Neural progenitor cell (in vitro differentiated cells): ENCODE results near the gene ASPN. TPM values are rescaled to one million over a fixed set of nuclear protein-coding genes. Genes with fewer than 3 reads are reported as not detected.

ENCODE experiments used
- DNase-seq: peaks from one replicate; pipeline ENCODE4 v3.0.0-alpha.2; 2016; ENCODE audit warnings: low spot score
- H2AFZ ChIP-seq: fragments of 200-600 bp; sonication (generic); replicated peaks from 2 replicates; pipeline ENCODE4 v1.6.1; 2016; ENCODE audit warnings: antibody characterized with exemption
- H3F3A ChIP-seq: fragments of 200-600 bp; sonication (generic); 2 replicates; pipeline ENCODE4 v1.6.1; 2016; ENCODE audit warnings: antibody characterized with exemption, low read depth
- H3K27ac ChIP-seq: fragments of 200-600 bp; sonication (generic); 2 replicates; pipeline ENCODE4 v1.5.1; 2016; ENCODE audit warnings: mild to moderate bottlenecking
- H3K27me3 ChIP-seq: fragments of 200-600 bp; sonication (generic); 2 replicates; pipeline ENCODE4 v1.6.1; 2016; ENCODE audit warnings: mild to moderate bottlenecking, moderate library complexity
- H3K36me3 ChIP-seq: fragments of 200-600 bp; sonication (generic); 2 replicates; pipeline ENCODE4 v1.5.1; 2016
- H3K4me1 ChIP-seq: fragments of 200-600 bp; sonication (generic); 2 replicates; pipeline ENCODE4 v1.6.1; 2016; ENCODE audit warnings: mixed run types
- H3K4me2 ChIP-seq: fragments of 200-600 bp; sonication (generic); 2 replicates; pipeline ENCODE4 v1.6.1; 2016
- H3K4me3 ChIP-seq: fragments of 200-600 bp; sonication (generic); 2 replicates; pipeline ENCODE4 v1.5.1; 2016
- H3K79me2 ChIP-seq: fragments of 200-600 bp; sonication (generic); 2 replicates; pipeline ENCODE4 v1.6.1; 2016; ENCODE audit warnings: low read depth
- H3K9ac ChIP-seq: fragments of 200-600 bp; sonication (generic); 2 replicates; pipeline ENCODE4 v1.6.1; 2016
- H3K9me3 ChIP-seq: fragments of 200-600 bp; sonication (generic); 2 replicates; pipeline ENCODE4 v1.5.1; 2016; ENCODE audit warnings: low read depth
- H4K20me1 ChIP-seq: fragments of 200-600 bp; sonication (generic); 2 replicates; pipeline ENCODE4 v1.6.1; 2016; ENCODE audit warnings: low read depth
- H3K27ac Mint-ChIP-seq: 3 replicates; pipeline ENCODE4 v1.8.0; 2021; ENCODE audit warnings: mixed read lengths
- H3K27me3 Mint-ChIP-seq: 2 replicates; pipeline ENCODE4 v1.8.0; 2022; ENCODE audit warnings: low read depth, mild to moderate bottlenecking, inconsistent platforms, moderate library complexity, mixed read lengths; ENCODE audit not compliant: insufficient read depth
- H3K36me3 Mint-ChIP-seq: 3 replicates; pipeline ENCODE4 v1.8.0; 2021; ENCODE audit warnings: mixed read lengths
- H3K4me1 Mint-ChIP-seq: 3 replicates; pipeline ENCODE4 v1.8.0; 2021; ENCODE audit warnings: mixed read lengths
- H3K4me3 Mint-ChIP-seq: 3 replicates; pipeline ENCODE4 v1.8.0; 2021; ENCODE audit warnings: mild to moderate bottlenecking, moderate library complexity, mixed read lengths
- H3K9me3 Mint-ChIP-seq: 3 replicates; pipeline ENCODE4 v1.8.0; 2020; ENCODE audit warnings: mixed read lengths
- EZH2 ChIP-seq: fragments of 200-600 bp; sonication (generic); IDR thresholded peaks from 2 replicates; pipeline ENCODE4 v1.6.1; 2017; ENCODE audit warnings: antibody characterized with exemption, mild to moderate bottlenecking, moderate library complexity
- EZH2phosphoT487 ChIP-seq: fragments of 200-600 bp; sonication (generic); IDR thresholded peaks from 2 replicates; pipeline ENCODE4 v1.6.1; 2017; ENCODE audit warnings: antibody characterized with exemption
- total RNA-seq: library from RNA; depleted of rRNA; stranded (reverse); fragments of >200 nt; gene quantifications from 2 replicates; pipeline ENCODE4 v1.2.3, GENCODE V29; 2015; ENCODE audit warnings: low replicate concordance
- TF ChIP-seq, protein P1 (sequence below): fragments of 200-600 bp; sonication (generic); IDR thresholded peaks from 2 replicates; pipeline ENCODE4 v1.5.1; 2017; ENCODE audit warnings: antibody characterized with exemption, mild to moderate bottlenecking

The ASPN gene
- total RNA-seq, 1 donor from 2014 or later: not detected

DNA sequence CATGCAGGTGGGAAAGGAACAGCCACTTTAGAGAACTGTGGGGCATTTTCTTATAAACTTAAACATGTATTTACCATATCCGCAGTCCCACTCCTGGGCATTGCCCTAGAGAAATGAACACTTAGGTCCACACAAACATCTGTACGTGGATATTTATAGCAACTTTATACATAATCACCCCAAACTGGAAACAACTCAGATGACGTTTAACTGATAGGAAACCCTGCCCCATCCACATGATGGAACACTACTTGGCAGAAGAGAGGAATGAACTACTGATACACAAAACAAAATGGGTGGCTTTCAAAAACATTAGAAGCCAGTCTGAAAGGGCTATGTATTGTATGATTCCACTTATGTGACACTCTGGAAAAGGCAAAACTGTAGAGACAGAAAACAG, 31.0 kb upstream of the ASPN start:
- Histone ChIP-seq H3F3A (no peaks in the 10 kb centered on the region), H3K36me3 (no peaks in the 10 kb centered on the region), H3K9me3 (no peaks in the 10 kb centered on the region), H3K4me3 (no peak overlapping the region), H3K4me1 (peaks cover 10% of the 10 kb centered on the region), H2AFZ (no peak overlapping the region), H3K27me3 (no peaks in the 10 kb centered on the region), H3K4me2 (no peak overlapping the region), H3K27ac (no peak overlapping the region), H3K9ac (no peak overlapping the region), H3K79me2 (no peaks in the 10 kb centered on the region), H4K20me1 (no peaks in the 10 kb centered on the region)
- H3K9me3 Mint-ChIP-seq: no peaks in the 10 kb centered on the region
- no peaks in the 10 kb centered on the region for H3K27me3 Mint-ChIP-seq
- H3K4me3 Mint-ChIP-seq: no peak overlapping the region
- no peak overlapping the region for H3K27ac Mint-ChIP-seq
- H3K36me3 Mint-ChIP-seq: no peaks in the 10 kb centered on the region
- TF ChIP-seq EZH2 (no peak), EZH2phosphoT487 (no peak)
- TF ChIP-seq, protein P1, sequence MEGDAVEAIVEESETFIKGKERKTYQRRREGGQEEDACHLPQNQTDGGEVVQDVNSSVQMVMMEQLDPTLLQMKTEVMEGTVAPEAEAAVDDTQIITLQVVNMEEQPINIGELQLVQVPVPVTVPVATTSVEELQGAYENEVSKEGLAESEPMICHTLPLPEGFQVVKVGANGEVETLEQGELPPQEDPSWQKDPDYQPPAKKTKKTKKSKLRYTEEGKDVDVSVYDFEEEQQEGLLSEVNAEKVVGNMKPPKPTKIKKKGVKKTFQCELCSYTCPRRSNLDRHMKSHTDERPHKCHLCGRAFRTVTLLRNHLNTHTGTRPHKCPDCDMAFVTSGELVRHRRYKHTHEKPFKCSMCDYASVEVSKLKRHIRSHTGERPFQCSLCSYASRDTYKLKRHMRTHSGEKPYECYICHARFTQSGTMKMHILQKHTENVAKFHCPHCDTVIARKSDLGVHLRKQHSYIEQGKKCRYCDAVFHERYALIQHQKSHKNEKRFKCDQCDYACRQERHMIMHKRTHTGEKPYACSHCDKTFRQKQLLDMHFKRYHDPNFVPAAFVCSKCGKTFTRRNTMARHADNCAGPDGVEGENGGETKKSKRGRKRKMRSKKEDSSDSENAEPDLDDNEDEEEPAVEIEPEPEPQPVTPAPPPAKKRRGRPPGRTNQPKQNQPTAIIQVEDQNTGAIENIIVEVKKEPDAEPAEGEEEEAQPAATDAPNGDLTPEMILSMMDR: no peak
- no peak for DNase-seq
- H3K4me1 Mint-ChIP-seq: peaks cover 2% of the 10 kb centered on the region

DNA sequence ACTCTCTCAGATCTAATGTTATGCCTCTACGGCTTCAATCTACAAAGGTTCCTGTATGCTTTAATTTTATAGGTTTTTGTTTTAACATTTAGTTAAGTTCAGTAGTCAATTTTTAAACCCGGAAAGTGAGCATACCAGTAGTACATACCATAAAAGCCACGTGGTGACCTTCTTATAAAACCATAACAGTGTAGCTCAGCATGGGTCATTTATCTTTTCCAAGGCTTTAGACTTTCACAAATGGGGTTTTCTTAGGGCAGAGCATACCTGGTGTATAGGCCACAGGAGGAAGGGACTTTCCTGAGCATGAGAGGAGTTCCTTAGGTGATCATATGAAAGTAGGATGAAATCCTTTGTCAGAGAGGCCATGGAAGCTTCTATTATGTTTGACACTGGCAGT, 30.3 kb upstream of the ASPN start:
- H3K9ac ChIP-seq: no peak overlapping the region
- H3K9me3 ChIP-seq: no peaks in the 10 kb centered on the region
- H3K4me3 Mint-ChIP-seq: no peak overlapping the region
- no peak overlapping the region for H3K4me3 ChIP-seq
- TF ChIP-seq, protein P1: no peak
- no peaks in the 10 kb centered on the region for H4K20me1 ChIP-seq
- no peaks in the 10 kb centered on the region for H3K27me3 ChIP-seq
- no peak overlapping the region for H3K27ac ChIP-seq
- DNase-seq: no peak
- H3F3A ChIP-seq: no peaks in the 10 kb centered on the region
- H3K79me2 ChIP-seq: no peaks in the 10 kb centered on the region
- H3K36me3 ChIP-seq: no peaks in the 10 kb centered on the region
- no peaks in the 10 kb centered on the region for H3K36me3 Mint-ChIP-seq
- H3K27me3 Mint-ChIP-seq: no peaks in the 10 kb centered on the region
- no peaks in the 10 kb centered on the region for H3K9me3 Mint-ChIP-seq
- H2AFZ ChIP-seq: no peak overlapping the region
- H3K27ac Mint-ChIP-seq: no peak overlapping the region
- H3K4me2 ChIP-seq: no peak overlapping the region
- peaks cover 2% of the 10 kb centered on the region for H3K4me1 Mint-ChIP-seq
- H3K4me1 ChIP-seq: peaks cover 10% of the 10 kb centered on the region

DNA sequence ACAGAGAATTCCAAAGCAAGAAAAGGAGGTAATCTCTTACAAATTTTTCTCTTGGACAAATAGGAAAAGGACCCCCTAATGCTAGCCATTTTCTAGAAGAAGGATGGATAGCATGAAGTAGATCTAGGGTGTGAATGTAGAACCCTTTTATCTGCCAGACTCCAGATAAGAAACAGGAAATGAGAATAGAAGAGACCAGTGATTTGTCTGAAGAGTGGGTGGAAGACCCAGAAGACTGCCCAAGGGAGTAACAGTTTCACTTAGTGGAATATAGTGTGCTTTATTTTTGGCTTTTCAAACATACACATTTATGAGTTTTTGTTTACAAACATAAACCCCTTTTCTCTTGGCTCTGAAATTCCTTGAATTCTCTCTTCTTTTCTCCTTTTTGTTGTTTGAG, 28.4 kb upstream of the ASPN start:
- H3K4me2 ChIP-seq: no peak overlapping the region
- Mint-ChIP-seq H3K27me3 (peaks cover 2% of the 10 kb centered on the region), H3K9me3 (no peaks in the 10 kb centered on the region)

More for the DNA sequence above, 28.4 kb upstream of the ASPN start:
- Histone ChIP-seq H3K79me2 (no peaks in the 10 kb centered on the region), H4K20me1 (no peaks in the 10 kb centered on the region), H3K4me3 (no peak overlapping the region), H3K9ac (no peak overlapping the region), H2AFZ (no peak overlapping the region), H3F3A (no peaks in the 10 kb centered on the region), H3K27me3 (no peaks in the 10 kb centered on the region), H3K9me3 (no peaks in the 10 kb centered on the region), H3K27ac (no peak overlapping the region), H3K36me3 (no peaks in the 10 kb centered on the region), H3K4me1 (no peaks in the 10 kb centered on the region)
- no peaks in the 10 kb centered on the region for H3K36me3 Mint-ChIP-seq
- no peak overlapping the region for H3K27ac Mint-ChIP-seq
- no peak for TF ChIP-seq EZH2
- TF ChIP-seq, protein P1: no peak
- no peak for TF ChIP-seq EZH2phosphoT487
- no peak for DNase-seq
- H3K4me3 Mint-ChIP-seq: no peak overlapping the region
- no peaks in the 10 kb centered on the region for H3K4me1 Mint-ChIP-seq
